Right atrium auricular region (tissue), 2 donors: Measurements from ENCODE around the gene KRT14. TPM values are rescaled to one million over a fixed set of nuclear protein-coding genes. Genes with fewer than 3 reads are reported as not detected.

Experiments
- DNase-seq: peaks from one replicate; pipeline ENCODE4 v3.0.0-alpha.2; 2019; ENCODE audit warnings: low spot score
- H3K27ac ChIP-seq, 2 donors: fragments of 200-600 bp; sonication (generic); 1 replicate in 1 of 2; 2 replicates in 1 of 2; pipeline ENCODE4 v1.5.1; 2016 to 2019
- H3K27me3 ChIP-seq, 2 donors: fragments of 200-600 bp; sonication (generic); one replicate each; pipeline versions ENCODE4 v1.5.1 to v1.6.0; 2017 to 2019
- H3K36me3 ChIP-seq: fragments of 200-600 bp; sonication (generic); one replicate; pipeline ENCODE4 v1.5.1; 2016
- H3K4me1 ChIP-seq, 2 donors: fragments of 200-600 bp; sonication (generic); one replicate each; pipeline versions ENCODE4 v1.5.1 to v1.6.0; 2017 to 2019
- H3K4me3 ChIP-seq, 2 donors: fragments of 200-600 bp; sonication (generic); 1 replicate in 1 of 2; 2 replicates in 1 of 2; pipeline ENCODE4 v1.5.1; 2017 to 2019; ENCODE audit warnings: mild to moderate bottlenecking in 1 of 2, moderate library complexity in 1 of 2
- H3K9me3 ChIP-seq, 2 donors: fragments of 200-600 bp; sonication (generic); one replicate each; pipeline ENCODE4 v1.5.1; 2019
- total RNA-seq, 2 donors: library from RNA; depleted of rRNA; stranded (reverse); fragments of >200 nt; gene quantifications; one replicate each; pipeline ENCODE4 v1.1.0, GENCODE V29; 2016
- TF ChIP-seq, protein P1 (sequence below), 2 donors: fragments of 200-600 bp; sonication (generic); IDR thresholded peaks; one replicate each; pipeline ENCODE4 v1.5.1; 2019; ENCODE audit warnings: antibody characterized with exemption in 2 of 2

Gene KRT14
- total RNA-seq, 2 donors from 2014 or later, result 20.3 TPM; not detected in 1

DNA sequence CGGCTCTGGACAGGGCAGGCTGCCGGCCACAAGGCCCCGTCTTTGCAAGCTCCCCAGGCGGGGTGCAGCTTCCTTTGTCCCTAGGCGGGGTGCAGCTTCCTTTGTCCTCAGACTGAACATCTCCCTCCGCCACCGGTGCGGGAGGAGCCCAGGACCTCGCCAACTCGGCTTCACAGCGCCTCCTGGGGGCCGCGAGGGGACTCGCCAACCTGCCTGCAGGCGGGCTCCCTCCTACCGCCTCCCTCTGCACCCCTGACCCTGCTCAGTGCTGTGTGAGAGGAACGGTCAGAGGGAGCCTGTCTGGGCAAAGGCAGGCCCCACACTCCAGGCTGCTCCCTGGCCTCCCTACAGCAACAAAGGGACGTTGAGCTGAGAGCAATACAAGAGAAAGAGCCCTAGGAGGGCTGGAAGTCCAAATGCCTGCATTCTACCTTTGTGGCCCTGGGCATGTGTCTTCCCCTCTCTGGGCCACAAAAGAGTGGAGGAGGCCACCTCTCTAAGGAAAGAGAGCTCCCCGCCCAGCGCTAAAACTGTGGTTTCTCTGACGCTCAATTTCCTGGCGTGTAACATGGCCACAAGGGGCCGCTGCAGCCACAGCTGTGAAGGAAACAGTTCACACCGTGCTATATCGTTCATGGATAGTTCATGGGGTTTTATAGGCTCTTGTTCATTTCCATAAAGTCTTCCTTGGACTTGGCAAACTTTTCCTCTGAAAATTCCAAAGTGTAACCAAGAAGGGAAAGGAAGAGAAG is 37.7 kb downstream of the KRT14 start:
- Histone ChIP-seq H3K9me3 (peaks cover 5% of the 10 kb centered on the region in 2 donors), H3K4me3 (peak overlapping the region in 1 of 2 donors; percentile 23), H3K27me3 (no peaks in the 10 kb centered on the region), H3K27ac (peak overlapping the region in 1 of 2 donors; percentile 25), H3K36me3 (no peaks in the 10 kb centered on the region), H3K4me1 (peaks cover 0 to 23% of the 10 kb centered on the region in 2 donors)
- peak; percentile 80 for DNase-seq
- TF ChIP-seq, protein P1, sequence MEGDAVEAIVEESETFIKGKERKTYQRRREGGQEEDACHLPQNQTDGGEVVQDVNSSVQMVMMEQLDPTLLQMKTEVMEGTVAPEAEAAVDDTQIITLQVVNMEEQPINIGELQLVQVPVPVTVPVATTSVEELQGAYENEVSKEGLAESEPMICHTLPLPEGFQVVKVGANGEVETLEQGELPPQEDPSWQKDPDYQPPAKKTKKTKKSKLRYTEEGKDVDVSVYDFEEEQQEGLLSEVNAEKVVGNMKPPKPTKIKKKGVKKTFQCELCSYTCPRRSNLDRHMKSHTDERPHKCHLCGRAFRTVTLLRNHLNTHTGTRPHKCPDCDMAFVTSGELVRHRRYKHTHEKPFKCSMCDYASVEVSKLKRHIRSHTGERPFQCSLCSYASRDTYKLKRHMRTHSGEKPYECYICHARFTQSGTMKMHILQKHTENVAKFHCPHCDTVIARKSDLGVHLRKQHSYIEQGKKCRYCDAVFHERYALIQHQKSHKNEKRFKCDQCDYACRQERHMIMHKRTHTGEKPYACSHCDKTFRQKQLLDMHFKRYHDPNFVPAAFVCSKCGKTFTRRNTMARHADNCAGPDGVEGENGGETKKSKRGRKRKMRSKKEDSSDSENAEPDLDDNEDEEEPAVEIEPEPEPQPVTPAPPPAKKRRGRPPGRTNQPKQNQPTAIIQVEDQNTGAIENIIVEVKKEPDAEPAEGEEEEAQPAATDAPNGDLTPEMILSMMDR (IDR thresholded peaks at IDR 0.05), result peak; percentile 83 to 89

GRCh38 chr17:41547921-41548843 is 38.5 kb downstream of the KRT14 start:
- TF ChIP-seq, protein P1 (IDR thresholded peaks at IDR 0.05), result no peak
- Histone ChIP-seq H3K27me3 (no peaks in the 10 kb centered on the region), H3K4me3 (peak overlapping the region in 1 of 2 donors; percentile 23), H3K9me3 (peaks cover 5% of the 10 kb centered on the region in 2 donors), H3K36me3 (no peaks in the 10 kb centered on the region), H3K27ac (peak overlapping the region in 1 of 2 donors; percentile 25), H3K4me1 (peaks cover 0 to 23% of the 10 kb centered on the region in 2 donors)
- peak; percentile 66 for DNase-seq

DNA sequence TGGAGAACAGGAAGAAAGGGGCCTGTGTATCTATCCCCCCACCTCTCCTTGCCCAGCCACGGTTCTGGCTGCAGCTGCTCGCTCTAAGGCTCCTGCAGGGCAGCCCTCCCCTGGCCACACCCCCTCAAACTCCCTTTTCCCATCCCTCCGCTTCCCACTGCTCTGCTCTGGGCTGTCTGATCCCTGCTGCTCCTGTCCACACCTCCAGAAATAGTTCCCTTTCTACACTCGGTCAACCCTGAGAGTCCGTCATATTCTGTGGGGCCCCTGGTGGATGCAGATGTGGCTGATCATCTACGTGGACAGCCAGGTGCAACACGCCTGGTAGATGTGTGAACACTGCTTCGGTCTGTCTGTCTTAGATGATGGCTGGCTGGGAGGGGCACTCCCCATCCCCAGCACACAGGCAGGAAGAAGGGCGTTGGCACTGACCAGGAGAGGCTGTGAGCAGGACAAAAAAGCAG is 39.3 kb downstream of the KRT14 start:
- Histone ChIP-seq H3K36me3 (no peaks in the 10 kb centered on the region), H3K4me1 (peaks cover 0 to 23% of the 10 kb centered on the region in 2 donors), H3K9me3 (peaks cover 5% of the 10 kb centered on the region in 2 donors), H3K27ac (no peak overlapping the region), H3K4me3 (no peak overlapping the region), H3K27me3 (no peaks in the 10 kb centered on the region)
- DNase-seq, result no peak
- TF ChIP-seq, protein P1 (IDR thresholded peaks at IDR 0.05), result no peak

- Histone ChIP-seq H3K4me3 (no peak overlapping the region), H3K27me3 (no peaks in the 10 kb centered on the region), H3K36me3 (no peaks in the 10 kb centered on the region), H3K27ac (no peak overlapping the region), H3K9me3 (peaks cover 5% of the 10 kb centered on the region in 2 donors), H3K4me1 (peaks cover 0 to 23% of the 10 kb centered on the region in 2 donors)
- TF ChIP-seq, protein P1 (IDR thresholded peaks at IDR 0.05), result no peak
- no peak for DNase-seq
Observed at GRCh38 chr17:41546819-41547218, 39.9 kb downstream of the KRT14 start.

- Histone ChIP-seq H3K4me1 (peaks cover 0 to 23% of the 10 kb centered on the region in 2 donors), H3K27ac (no peak overlapping the region), H3K27me3 (no peaks in the 10 kb centered on the region), H3K9me3 (peaks cover 5% of the 10 kb centered on the region in 2 donors), H3K36me3 (no peaks in the 10 kb centered on the region), H3K4me3 (no peak overlapping the region)
- no peak for DNase-seq
- TF ChIP-seq, protein P1 (IDR thresholded peaks at IDR 0.05), result no peak
Observed at GRCh38 chr17:41545829-41546410, 40.8 kb downstream of the KRT14 start.
